BE2C (cell line): ENCODE data around the gene RAB4B.

Experiments
- DNase-seq: peaks from one replicate; pipeline ENCODE4 v3.0.0-alpha.2; 2020
- H3K27me3 ChIP-seq: fragments of 250-450 bp; sonication (Bioruptor Pico); 2 replicates; pipeline ENCODE4 v1.5.1; 2020; ENCODE audit warnings: mild to moderate bottlenecking
- H3K36me3 ChIP-seq: fragments of 250-450 bp; sonication (Bioruptor Pico); 2 replicates; pipeline ENCODE4 v1.5.1; 2020; ENCODE audit warnings: mild to moderate bottlenecking
- H3K4me1 ChIP-seq: fragments of 250-450 bp; sonication (Bioruptor Pico); 2 replicates; pipeline ENCODE4 v1.5.1; 2020
- H3K4me3 ChIP-seq: 2 replicates; pipeline ENCODE4 v1.5.1; 2011; ENCODE audit warnings: low read depth, low read length
- H3K9me3 ChIP-seq: fragments of 250-450 bp; sonication (Bioruptor Pico); 2 replicates; pipeline ENCODE4 v1.5.1; 2020
- CTCF ChIP-seq: IDR thresholded peaks from 2 replicates; pipeline ENCODE4 v1.5.1; 2012; ENCODE audit warnings: mild to moderate bottlenecking, low read depth, low read length

RAB4B gene

DNA sequence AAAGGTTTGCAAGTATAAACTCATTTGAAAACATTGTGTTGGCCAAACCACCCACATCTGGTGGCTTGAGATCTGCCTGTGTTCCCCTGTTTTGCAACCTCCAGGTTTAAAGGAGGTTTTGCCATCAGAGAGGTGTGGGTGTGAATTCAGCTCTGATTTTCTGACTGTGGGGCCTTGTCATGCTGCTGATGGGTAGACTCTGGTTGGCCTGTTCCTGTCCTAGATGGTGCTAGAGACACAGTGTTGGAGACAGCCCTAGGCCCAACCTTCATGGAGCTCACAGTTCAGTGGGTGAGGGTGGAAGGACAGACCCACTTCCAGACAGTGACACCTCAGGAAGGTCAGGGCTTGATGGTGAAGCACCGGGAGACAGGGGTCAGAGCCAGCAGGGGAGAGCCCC is 7.5 kb downstream of the RAB4B start:
- Histone ChIP-seq H3K4me3 (no peak overlapping the region), H3K9me3 (no peaks in the 10 kb centered on the region), H3K27me3 (no peaks in the 10 kb centered on the region), H3K36me3 (no peaks in the 10 kb centered on the region), H3K4me1 (no peaks in the 10 kb centered on the region)
- no peak for DNase-seq
- TF ChIP-seq CTCF, result no peak

DNA sequence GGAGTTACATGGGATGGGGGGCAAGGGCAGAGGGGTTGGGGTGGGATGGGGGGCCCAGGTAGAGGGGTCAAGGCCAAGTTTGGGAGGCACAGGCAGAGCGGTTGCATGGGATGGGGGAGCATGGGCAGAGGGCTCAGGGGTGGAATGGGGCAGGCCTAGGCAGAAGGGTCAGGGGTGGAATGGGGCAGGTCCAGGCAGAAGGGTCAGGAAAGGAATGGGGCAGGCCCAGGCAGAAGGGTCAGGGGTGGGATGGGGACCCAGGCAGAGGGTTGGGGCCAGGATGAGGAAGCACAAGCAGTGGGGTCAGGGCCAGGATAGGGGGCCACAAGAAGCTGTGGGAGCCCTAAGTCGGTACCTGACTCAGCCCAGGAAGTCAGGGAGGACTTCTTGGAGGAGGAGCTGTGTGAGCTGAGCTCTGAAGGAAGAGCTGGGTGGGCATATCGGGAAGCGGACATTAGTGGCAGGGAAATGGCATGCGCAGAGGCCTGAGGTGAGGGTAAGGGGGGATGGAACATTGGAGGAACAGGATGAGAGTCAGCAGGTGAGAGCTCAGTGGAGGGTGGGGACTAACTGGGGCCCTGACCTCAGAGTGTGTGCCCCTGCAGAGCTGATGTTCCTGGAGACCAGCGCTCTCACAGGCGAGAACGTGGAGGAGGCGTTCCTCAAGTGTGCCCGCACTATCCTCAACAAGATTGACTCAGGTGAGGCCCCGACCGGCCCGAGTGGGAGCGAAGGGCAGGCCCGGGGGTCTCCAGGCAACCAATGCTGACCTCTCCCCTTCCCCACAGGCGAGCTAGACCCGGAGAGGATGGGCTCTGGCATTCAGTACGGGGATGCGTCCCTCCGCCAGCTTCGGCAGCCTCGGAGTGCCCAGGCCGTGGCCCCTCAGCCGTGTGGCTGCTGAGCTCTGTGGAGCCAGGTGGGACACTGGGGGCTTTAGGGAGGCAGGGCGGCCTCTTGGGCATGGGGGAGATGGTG is 8.3 kb downstream of the RAB4B start:
- DNase-seq, result no peak

DNA sequence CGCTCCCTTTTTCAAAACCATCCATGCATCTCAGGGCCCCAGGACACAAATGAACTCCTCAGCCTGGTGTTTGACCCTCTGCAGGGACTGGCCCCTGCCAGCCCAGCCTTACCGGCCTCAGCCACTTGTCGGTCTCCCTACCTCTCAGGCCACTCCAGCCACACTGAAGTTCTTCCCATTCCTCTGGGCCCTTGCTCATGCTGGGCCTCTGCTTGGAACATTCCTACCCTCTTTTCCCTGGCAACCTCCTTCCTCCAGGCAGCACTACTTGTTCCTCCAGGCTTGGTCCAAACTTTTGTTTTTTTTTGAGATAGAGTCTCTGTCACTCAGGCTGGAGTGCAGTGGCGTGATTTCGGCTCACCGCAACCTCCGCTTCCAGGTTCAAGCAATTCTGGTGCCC is 13.3 kb downstream of the RAB4B start:
- no peak overlapping the region for H3K4me3 ChIP-seq
- DNase-seq, result no peak
- no peaks in the 10 kb centered on the region for H3K4me1 ChIP-seq
- H3K9me3 ChIP-seq, result no peaks in the 10 kb centered on the region
- no peaks in the 10 kb centered on the region for H3K36me3 ChIP-seq
- no peak for TF ChIP-seq CTCF
- no peaks in the 10 kb centered on the region for H3K27me3 ChIP-seq

More for the DNA sequence above, 8.3 kb downstream of the RAB4B start:
- Histone ChIP-seq H3K4me1 (no peaks in the 10 kb centered on the region), H3K27me3 (no peaks in the 10 kb centered on the region), H3K4me3 (no peak overlapping the region), H3K9me3 (no peaks in the 10 kb centered on the region), H3K36me3 (no peaks in the 10 kb centered on the region)
- no peak for TF ChIP-seq CTCF

- Histone ChIP-seq H3K4me3 (no peak overlapping the region), H3K36me3 (no peaks in the 10 kb centered on the region), H3K9me3 (no peaks in the 10 kb centered on the region), H3K27me3 (no peaks in the 10 kb centered on the region), H3K4me1 (no peaks in the 10 kb centered on the region)
- DNase-seq, result no peak
- no peak for TF ChIP-seq CTCF
Measured at GRCh38 chr19:40791996-40792395, 13.9 kb downstream of the RAB4B start.

GRCh38 chr19:40797166-40797962 is 19.3 kb downstream of the RAB4B start:
- H3K4me3 ChIP-seq, result no peak overlapping the region; the same call in 1 of the 2 replicates
- H3K36me3 ChIP-seq, result peaks cover 10% of the 10 kb centered on the region
- H3K4me1 ChIP-seq, result peaks cover under 1% of the 10 kb centered on the region; the same call in 1 of the 2 replicates
- DNase-seq, result no peak
- H3K9me3 ChIP-seq, result no peaks in the 10 kb centered on the region
- no peak for TF ChIP-seq CTCF
- H3K27me3 ChIP-seq, result no peaks in the 10 kb centered on the region
